HTERT RPE-1 (cell line): ENCODE results near the gene TARDBP.
"Not testable (repeated sequence)": the region's sequence is repeated elsewhere in the genome, so short reads cannot be mapped to it uniquely, and the experiment has no call there.

ENCODE experiments used
- in situ Hi-C: fragments of 300-500 bp; cut with MboI; formaldehyde crosslinking; loops from 4 replicates; pipeline ENCODE4 v1.14.3; 2020; ENCODE audit warnings: low sequenced_read_pairs

Gene TARDBP

DNA sequence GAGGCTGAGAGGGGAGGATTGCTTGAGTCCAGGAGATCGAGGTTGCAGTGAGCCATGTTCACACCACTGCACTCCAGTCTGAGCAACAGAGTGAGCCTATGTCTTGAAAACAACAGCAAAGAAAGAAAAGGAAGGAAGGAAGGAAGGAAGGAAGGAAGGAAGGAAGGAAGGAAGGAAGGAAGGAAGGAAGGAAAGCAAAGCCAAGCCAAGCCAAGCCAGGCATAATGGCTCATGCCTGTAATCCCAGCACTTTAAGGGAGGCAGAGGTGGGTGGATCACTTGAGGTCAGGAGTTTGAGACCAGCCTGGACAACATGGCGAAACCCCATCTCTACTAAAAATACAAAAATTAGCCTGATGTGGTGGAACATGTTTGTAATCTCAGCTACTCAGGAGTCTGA, 20.4 kb upstream of the TARDBP start:
- in situ Hi-C loops = not testable (repeated sequence)

DNA sequence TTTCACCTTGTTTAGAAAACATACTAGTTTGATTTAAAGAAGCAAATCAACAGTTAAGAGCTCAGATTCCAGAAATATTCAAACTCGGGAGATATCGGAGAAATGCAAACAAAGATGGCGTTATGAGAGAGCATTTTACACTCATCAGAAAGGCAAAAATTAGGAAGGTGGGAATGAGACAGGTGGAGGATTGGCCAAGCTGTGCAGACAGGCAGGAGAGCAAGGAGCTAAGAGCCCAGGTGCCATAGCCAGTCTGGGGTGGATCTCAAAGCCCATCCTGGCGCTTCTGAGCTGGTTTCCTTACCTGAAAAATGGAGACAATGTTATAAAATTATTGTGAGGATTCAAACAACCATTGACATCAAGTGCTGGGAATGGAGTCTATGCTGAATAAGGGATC, 19.6 kb upstream of the TARDBP start:
- in situ Hi-C loops = no loop called here

DNA sequence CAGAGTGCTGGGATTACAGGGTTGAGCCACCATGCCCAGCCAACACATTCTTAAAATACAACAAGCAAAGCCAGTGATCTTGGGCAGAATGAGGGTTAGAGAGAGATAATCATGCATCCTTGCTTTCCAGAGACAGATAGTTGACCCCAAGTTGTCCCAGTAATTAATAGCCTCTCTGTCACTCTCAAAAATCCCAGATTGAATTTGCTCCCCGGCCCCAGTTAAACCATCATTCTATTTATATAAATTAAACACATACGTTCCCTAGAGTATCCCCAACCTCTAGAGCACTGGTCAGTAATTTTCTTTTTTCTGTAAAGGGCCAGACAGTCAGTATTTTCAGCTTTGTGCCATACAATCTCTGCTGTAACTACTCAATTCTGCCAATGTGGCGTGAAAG, 16.4 kb upstream of the TARDBP start:
- in situ Hi-C loops = no loop called here

DNA sequence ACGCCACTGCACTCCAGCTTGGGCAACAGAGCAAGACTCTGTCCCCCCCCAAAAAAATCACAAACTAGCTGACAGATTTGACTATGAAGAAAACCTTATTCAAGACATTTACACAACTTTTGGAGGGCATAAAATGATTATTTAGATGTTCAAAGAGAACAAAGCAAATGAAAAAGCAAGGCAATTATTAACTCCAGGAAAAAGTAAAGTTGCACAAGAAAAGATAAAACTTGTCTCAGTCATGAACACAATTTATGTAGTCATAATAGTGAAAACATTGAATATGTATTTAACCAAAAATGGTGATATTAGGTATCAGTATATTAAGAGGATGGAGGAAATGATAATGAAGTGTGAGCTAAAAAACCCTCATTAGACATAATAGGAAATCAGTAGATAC, 11.9 kb upstream of the TARDBP start:
- in situ Hi-C loops = no loop called here

DNA sequence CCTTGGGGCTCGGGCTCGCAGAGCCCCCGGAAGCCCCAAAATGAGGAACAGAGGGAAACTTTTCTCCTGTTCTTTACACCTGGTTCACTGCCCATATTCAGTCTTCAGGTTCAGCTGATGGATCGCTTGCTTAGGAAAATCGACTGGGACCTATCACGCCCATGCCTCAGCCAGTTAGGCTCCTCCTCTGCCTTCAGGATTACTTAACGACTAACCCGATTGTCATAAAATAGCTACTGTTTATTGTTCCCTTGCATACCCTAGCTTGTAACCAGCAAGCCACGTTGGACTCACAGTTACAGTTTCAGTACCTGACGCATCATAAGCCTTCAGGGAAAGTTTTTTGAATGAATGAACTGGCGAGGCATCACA, 692 bp downstream of the TARDBP start:
- in situ Hi-C loops = no loop called here

DNA sequence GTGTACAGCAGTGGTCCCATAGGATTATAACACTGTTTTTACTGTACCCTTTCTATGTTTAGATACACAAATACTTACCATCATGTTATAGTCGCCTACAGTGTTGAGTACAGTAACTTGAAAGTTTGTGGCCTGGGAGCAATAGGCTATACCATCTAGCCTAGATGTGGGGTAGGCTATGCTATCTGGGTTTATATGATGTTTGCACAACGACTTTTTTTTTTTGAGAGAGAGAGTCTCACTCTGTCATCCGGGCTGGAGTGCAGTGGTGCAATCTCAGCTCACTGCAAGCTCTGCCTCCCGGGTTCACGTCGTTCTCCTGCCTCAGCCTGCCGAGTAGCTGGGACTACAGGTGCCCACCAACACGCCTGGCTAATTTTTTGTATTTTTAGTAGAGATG, 6.9 kb downstream of the TARDBP start:
- in situ Hi-C loops = not testable (repeated sequence)

DNA sequence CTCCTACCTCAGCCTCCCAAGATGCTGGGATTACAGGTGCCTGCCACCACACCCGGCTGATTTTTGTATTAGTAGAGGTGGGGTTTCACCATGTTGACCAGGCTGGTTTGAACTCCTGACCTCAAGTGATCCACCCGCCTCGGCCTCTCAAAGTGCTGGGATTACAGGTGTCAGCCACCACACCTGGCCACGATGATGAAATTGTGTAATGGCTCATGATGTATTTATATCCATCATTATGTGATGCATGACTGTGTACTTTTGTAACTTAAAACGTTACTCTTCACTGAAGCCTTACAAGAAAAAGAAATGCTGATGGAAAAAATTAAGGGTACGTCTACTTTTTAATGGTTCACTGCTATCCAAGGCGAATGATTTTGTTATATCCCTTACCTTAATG, 7.5 kb downstream of the TARDBP start:
- in situ Hi-C loops = no loop called here

DNA sequence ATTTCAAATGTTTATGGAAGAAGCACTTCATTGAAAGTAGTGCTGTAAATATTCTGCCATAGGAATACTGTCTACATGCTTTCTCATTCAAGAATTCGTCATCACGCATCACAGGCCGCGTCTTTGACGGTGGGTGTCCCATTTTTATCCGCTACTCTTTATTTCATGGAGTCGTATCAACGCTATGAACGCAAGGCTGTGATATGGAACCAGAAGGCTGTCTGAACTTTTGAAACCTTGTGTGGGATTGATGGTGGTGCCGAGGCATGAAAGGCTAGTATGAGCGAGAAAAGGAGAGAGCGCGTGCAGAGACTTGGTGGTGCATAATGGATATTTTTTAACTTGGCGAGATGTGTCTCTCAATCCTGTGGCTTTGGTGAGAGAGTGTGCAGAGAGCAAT, 10.7 kb downstream of the TARDBP start:
- in situ Hi-C loops = no loop called here

DNA sequence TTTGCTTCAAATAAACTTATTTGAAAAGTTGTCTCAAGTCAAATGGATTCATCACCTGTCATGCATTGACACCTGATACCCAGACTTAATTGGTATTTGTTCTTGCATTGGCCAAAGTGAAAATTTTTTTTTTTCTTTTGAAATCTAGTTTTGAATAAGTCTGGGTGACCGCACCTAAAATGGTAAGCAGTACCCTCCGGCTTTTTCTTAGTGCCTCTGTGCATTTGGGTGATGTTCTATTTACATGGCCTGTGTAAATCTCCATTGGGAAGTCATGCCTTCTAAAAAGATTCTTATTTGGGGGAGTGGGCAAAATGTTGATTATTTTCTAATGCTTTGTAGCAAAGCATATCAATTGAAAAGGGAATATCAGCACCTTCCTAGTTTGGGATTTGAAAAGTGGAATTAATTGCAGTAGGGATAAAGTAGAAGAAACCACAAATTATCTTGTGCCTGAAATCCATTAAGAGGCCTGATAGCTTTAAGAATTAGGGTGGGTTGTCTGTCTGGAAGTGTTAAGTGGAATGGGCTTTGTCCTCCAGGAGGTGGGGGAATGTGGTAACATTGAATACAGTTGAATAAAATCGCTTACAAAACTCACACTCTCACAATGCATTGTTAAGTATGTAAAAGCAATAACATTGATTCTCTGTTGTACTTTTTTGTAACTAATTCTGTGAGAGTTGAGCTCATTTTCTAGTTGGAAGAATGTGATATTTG, 11.9 kb downstream of the TARDBP start:
- in situ Hi-C loops = no loop called here

DNA sequence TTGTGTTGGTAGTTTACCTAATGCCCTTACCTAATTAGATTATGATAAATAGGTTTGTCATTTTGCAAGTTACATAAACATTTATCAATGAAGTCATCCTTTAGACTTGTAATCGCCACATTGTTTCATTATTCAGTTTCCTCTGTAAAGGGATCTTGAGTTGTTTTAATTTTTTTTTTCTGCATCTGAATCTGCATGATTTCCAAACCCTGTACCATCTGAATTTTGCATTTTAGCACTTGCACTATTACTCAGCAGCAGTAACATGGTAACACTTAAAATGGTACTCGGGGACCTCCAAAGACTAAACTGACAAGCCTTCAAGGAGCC, 12.4 kb downstream of the TARDBP start:
- in situ Hi-C loops = no loop called here

DNA sequence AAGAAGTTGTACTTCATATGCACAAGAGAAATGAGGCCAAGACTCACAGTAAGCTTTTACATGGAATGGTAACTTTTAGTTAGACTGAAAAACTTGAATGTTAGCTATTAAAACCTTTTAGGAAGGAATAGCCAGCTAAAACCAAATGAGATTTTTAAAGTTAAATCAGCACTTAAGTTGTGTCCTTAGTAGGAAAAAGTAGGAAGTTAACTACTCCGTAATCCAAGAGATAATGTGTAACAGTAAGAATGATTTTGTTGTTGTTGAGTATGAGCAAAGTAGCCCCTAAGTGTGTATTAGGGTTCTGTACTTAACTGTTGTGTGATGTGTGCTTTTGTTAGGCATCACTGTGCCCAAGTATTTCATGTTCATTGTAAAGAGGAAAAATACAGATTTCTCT, 13.2 kb downstream of the TARDBP start:
- in situ Hi-C loops = no loop called here

DNA sequence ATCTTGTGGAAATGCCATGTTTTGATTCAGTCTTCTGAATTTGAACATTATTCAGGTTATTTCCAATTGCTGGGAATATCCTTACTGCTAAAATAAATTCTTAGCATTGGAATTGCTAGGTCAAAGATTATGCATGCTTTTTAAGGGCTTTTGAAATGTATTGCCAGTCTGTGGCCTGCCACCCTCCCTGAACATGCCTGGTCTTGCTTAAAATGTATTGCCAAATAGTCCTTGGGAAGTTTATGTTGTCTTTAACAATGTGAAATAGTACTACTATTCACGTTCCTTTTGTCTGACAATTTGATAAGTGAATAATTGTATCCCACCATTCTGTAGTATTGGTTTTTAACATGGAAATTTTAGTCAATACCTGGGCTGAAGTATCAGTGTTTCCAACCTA, 13.6 kb downstream of the TARDBP start:
- in situ Hi-C loops = no loop called here

DNA sequence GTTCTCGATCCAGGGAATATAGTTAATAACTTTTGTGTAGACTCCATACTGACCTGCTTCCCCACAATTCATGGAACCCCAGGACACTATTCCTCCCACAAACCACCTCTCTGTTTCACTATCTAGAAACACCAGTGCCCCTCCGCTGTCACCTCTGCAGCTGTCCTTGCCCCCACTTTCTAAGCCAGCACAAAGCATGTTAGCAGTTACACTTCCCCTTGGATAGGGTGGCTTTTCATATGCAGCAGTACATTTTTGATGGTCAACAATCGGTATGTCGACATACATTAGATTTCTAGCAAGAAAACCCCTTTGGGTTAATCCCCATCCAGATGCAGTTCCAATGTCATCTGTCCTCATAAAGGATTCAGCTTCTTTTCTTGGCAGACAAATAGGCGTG, 14.4 kb downstream of the TARDBP start:
- in situ Hi-C loops = no loop called here

DNA sequence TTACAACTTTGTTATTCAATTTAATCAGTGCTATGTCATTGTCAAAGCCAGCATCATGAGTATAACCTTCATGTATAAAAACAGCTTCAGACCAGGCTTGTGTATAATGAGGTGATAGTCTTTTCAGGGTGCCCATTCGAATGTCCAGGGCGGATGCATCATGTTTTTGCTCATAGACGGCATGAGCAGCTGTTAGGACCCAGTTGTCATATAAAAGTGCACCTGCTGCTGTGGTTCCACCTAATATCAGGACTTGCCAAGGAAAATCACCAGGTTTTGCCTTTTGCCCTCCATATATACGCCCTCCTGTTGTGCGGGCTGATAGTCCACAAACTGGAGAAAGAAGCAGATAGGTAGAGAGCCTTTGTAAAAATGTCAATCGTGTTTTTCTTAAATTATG, 14.9 kb downstream of the TARDBP start:
- in situ Hi-C loops = no loop called here

DNA sequence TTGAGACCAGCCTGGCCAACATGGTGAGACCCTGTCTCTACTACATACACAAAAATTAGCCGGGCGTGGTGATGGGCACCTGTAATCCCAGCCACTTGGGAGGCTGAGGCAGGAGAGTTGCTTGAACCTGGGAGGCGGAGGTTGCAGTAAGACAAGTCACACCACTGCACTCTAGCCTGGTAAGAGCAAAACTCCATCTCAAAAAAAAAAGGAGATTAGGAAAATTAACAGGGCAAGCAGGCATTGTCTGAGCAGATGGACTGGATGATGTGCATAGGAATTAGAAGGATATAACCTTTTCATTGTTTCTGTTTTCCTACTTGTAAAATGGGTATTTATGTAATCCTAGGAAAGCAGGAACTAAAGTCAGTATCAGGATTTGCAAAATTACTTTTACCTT, 15.6 kb downstream of the TARDBP start:
- in situ Hi-C loops = no loop called here

DNA sequence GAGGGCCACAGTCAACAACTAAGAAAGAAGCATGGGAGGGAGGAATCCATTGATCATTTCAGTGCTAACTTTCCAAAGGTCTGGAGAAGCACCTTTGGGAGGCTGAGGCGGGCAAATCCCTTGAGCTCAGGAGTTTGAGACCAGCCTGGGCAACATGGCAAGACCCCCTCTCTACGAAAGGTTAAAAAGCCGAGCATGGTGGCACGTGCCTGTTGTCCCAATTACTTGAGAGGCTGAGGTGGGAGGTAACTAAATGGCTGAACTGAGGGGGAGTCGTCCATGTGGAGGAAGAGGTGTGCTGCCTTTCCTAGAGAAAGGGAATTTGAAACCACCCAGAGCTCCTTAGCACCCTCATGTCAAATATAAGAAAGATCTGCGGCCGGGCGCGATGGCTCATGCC, 18.4 kb downstream of the TARDBP start:
- in situ Hi-C loops = no loop called here

DNA sequence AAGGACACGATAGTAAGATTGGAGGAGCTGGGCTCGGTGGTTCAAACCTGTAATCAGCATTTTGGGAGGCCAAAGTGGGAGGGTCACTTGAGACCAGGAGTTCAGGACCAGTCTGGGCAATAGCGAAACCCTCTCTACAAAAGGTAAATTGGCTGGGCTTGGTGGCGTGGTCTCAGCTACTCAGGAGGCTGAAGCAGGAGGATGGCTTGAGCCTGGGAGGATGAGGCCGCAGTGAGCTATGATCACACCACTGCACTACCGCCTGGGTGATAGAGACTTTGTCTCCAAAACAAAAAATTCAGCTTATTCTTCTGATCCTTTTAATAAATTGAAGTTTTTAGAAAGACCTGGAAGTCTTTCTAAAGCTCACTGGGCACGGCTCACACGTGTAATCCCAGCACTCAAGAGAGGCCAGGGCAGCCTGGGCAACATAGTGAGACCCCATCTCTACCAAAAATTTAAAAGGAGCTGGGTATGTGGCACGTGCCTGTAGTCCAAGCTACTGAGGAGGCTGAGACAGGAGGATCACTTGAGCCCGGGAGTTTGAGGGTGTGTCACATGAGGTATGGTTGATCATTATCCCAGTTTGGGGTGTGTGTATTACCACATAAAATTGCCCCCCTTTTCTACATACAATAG, 19.3 kb downstream of the TARDBP start:
- in situ Hi-C loops = no loop called here

DNA sequence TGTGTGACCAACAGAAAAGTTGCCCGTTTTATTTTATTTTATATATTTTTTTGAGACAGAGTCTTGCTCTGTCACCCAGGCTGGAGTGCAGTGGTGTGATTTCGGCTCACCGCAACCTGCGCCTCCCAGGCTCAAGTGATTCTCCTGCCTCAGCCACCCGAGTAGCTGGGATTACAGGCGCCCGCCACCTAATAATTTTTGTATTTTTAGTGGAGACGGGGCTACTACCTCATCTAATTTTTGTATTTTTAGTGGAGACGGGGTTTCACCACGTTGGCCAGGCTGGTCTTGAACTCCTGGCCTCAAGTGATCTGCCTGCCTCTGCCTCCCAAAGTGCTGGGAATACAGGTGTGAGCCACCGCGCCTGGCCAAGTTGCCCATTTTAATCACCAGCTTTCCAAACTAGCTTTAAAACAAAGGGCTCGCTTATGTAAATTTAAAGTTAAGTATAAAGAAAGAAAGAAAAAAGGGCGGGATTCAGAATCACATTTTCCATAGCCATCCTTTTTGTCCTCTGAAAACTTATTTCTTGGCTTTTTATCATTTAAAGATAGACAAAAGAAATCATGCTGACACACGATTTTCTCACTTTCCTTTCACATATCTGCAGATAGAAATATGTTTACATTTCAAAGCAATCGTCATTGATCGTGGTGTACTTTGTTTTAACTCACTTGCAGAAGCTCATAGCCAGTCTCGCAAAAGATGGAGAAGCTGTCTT, 24.7 kb downstream of the TARDBP start:
- in situ Hi-C loops = not testable (repeated sequence)

DNA sequence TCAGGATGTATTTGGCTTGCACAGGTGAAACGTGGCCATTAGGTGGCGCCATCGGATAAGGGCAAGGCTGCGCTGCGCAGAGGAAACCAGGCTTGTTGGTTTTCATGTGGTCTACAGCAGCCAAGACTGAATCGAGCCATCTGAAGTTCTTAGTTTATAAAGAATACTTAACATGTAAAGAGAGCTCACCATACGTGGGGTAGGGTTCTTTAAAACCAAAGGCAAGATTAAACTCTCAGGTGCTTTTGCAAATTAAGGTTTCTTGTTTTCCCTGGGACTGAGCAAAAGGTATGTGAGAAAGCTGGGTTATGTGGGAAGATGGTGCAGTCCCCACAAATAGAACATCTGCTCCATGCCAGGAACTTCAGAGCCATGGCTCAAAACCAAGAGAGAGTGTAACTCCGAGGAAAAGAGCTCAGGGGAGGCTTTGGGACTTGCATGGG, 25.3 kb downstream of the TARDBP start:
- in situ Hi-C loops = no loop called here

DNA sequence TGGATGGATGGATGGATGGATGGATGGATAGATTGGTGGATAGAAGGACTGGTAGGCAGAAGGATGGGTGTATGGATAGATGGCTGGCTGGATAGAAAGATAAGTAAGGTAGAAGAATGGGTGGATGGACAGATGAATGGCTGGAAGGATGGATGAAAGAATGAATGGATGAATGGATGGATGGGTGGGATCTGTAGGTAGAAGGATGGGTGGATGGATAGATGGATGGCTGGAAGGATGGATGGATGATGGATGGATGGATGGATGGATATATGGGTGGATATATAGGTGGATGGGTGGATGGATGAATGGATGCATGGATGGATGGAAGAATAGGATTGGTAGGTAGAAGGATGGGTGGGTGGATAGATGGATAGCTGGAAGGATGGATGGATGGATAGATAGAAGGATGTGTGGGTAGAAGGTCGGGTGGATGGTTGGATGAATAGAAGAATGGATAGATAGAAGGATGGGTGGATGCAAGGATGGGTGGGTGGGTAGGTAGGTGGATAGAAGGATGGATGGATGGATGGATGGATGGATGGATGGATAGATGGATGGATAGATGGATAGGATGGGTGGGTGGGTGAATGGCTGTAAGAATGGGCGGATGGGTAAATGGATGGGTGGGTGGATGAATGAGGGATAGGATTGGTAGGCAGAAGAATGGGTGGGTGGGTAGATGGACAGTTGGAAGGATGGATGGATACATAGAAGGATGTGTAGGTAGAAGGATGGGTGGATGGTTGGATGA, 27.1 kb downstream of the TARDBP start:
- in situ Hi-C loops = no loop called here

DNA sequence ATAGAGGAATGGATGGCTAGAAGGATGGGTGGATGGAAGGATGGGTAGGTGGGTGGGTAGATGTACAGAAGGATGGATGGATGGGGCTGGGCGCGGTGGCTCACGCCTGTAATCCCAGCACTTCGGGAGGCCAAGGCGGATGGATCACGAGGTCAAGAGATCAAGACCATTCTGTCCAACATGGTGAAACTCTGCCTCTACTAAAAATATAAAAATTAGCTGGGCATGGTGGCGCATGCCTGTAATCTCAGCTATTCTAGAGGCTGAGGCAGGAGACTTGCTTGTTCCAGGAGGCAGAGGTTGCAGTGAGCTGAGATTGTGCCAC, 27.6 kb downstream of the TARDBP start:
- in situ Hi-C loops = not testable (repeated sequence)

DNA sequence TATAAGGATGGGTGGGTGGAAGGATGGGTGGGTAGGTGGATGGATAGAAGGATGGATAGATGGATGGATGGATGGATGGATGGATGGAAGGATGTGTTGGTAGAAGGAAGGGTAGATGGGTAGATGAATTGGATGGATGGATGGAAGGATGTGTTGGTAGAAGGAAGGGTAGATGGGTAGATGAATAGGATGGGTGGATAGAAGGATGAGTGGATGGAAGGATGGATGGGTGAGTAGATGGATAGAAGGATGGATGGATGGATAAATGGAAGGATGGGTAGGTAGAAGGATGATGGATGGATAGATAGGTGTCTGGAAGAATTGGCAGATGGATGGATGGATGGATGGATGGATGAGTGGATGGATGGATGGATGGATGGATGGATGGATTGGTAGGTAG, 28.6 kb downstream of the TARDBP start:
- in situ Hi-C loops = no loop called here
